Fibroblast of skin of right quadriceps (primary cell): ENCODE measurements around the gene LDLRAD4.

Source experiments
- DNase-seq: peaks from one replicate; pipeline ENCODE4 v3.0.0-alpha.2; 2013

Gene LDLRAD4

GRCh38 chr18:13268158-13269012 is 49.8 kb downstream of the LDLRAD4 start:
- DNase-seq: peak; percentile 48

GRCh38 chr18:13269013-13269280 is 50.4 kb downstream of the LDLRAD4 start:
- DNase-seq: no peak

GRCh38 chr18:13269521-13270011 is 51.0 kb downstream of the LDLRAD4 start:
- DNase-seq: no peak

GRCh38 chr18:13270279-13270855 is 51.8 kb downstream of the LDLRAD4 start:
- DNase-seq: no peak

- DNase-seq: no peak
Measured at GRCh38 chr18:13271302-13271911, 52.8 kb downstream of the LDLRAD4 start.

GRCh38 chr18:13272416-13272815 is 53.9 kb downstream of the LDLRAD4 start:
- DNase-seq: no peak

GRCh38 chr18:13273800-13274199 is 55.2 kb downstream of the LDLRAD4 start:
- DNase-seq: no peak

- DNase-seq: no peak
Measured at GRCh38 chr18:13275075-13275474, 56.5 kb downstream of the LDLRAD4 start.

- DNase-seq: no peak
Measured at GRCh38 chr18:13276530-13277520, 58.3 kb downstream of the LDLRAD4 start.

- DNase-seq: no peak
Measured at GRCh38 chr18:13278062-13278630, 59.6 kb downstream of the LDLRAD4 start.

GRCh38 chr18:13279181-13280069 is 60.9 kb downstream of the LDLRAD4 start:
- DNase-seq: no peak

GRCh38 chr18:13280070-13280795 is 61.7 kb downstream of the LDLRAD4 start:
- peak; percentile 54 for DNase-seq

- no peak for DNase-seq
Measured at GRCh38 chr18:13281406-13281805, 62.8 kb downstream of the LDLRAD4 start.

GRCh38 chr18:13283746-13284145 is 65.2 kb downstream of the LDLRAD4 start:
- no peak for DNase-seq

- DNase-seq: no peak
Measured at GRCh38 chr18:13284330-13285027, 65.9 kb downstream of the LDLRAD4 start.

GRCh38 chr18:13285874-13286273 is 67.3 kb downstream of the LDLRAD4 start:
- DNase-seq: no peak

GRCh38 chr18:13286456-13287125 is 68.0 kb downstream of the LDLRAD4 start:
- no peak for DNase-seq

- no peak for DNase-seq
Measured at GRCh38 chr18:13287372-13287771, 68.8 kb downstream of the LDLRAD4 start.

- DNase-seq: no peak
Measured at GRCh38 chr18:13288509-13289133, 70.1 kb downstream of the LDLRAD4 start.
